ENCODE data around the gene TSKU. TPM values are rescaled to one million over a fixed set of nuclear protein-coding genes. Genes with fewer than 3 reads are reported as not detected.

The TSKU gene
- total RNA-seq, 1 experiment from 2014 or later = 40.6 TPM

GRCh38 chr11:76740772-76741171 lies 42.4 kb upstream of the TSKU start:
- TF ChIP-seq CTCF (IDR thresholded peaks at IDR 0.05; ENCODE audit: insufficient read depth in 1 of 2, low read depth in 1 of 2, low read length in 1 of 2, severe bottlenecking in 1 of 2, unreplicated experiment in 1 of 2) = no peak
- H3K36me3 Mint-ChIP-seq (ENCODE audit: insufficient read depth, unreplicated experiment) = no peaks in the 10 kb centered on the region
- no peaks in the 10 kb centered on the region for H3K9me3 ChIP-seq
- intact Hi-C loops (cut with micrococcal nuclease; ENCODE audit: unreplicated experiment) = no loop called here
- H3K4me3 Mint-ChIP-seq (ENCODE audit: unreplicated experiment) = no peak overlapping the region
- H3K27ac Mint-ChIP-seq (ENCODE audit: unreplicated experiment) = no peak overlapping the region
- DNase-seq = no peak
- peaks cover 17% of the 10 kb centered on the region for H3K4me1 ChIP-seq
- no peaks in the 10 kb centered on the region for H3K36me3 ChIP-seq (ENCODE audit: control insufficient read depth, insufficient read depth, low read length)
- H3K9me3 Mint-ChIP-seq (ENCODE audit: unreplicated experiment) = no peaks in the 10 kb centered on the region
- no TSS peak for BruUV-seq (replicated peaks)
- H3K4me3 ChIP-seq (ENCODE audit: low read depth, low read length) = no peak overlapping the region
- no peaks in the 10 kb centered on the region for H3K27me3 ChIP-seq (replicated peaks; ENCODE audit: control insufficient read depth, insufficient read depth, low read length)
- CTCF ChIA-PET = no interaction called here
- POLR2A ChIA-PET = no interaction called here
- H3K27me3 Mint-ChIP-seq (ENCODE audit: insufficient read depth, unreplicated experiment) = no peaks in the 10 kb centered on the region
- H3K4me1 Mint-ChIP-seq (ENCODE audit: low read depth, unreplicated experiment) = peaks cover 11% of the 10 kb centered on the region

DNA sequence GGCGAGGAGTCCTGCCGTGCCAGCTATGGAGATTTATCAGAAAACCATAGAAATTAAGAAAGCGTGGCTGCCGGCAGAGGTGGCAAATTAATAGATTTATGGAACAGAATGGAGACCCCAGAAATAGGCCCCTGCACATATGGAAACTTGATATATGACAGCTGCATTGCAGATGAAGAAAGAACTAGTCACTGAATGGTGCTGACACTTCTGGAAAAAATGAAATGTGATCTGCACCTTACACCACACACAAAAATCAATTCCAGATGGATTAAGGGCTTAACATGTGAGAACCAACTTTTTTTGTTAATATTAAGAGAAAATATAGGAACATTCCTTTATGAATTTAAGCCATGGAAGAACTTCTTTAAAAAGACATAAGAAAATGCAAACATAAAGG lies 40.3 kb upstream of the TSKU start:
- intact Hi-C loops (cut with micrococcal nuclease; ENCODE audit: unreplicated experiment) = no loop called here
- no peaks in the 10 kb centered on the region for H3K9me3 Mint-ChIP-seq (ENCODE audit: unreplicated experiment)
- H3K36me3 ChIP-seq (ENCODE audit: control insufficient read depth, insufficient read depth, low read length) = no peaks in the 10 kb centered on the region
- no peaks in the 10 kb centered on the region for H3K27me3 Mint-ChIP-seq (ENCODE audit: insufficient read depth, unreplicated experiment)
- no peak for DNase-seq
- H3K4me3 ChIP-seq (ENCODE audit: low read depth, low read length) = no peak overlapping the region
- H3K36me3 Mint-ChIP-seq (ENCODE audit: insufficient read depth, unreplicated experiment) = no peaks in the 10 kb centered on the region
- peaks cover 10% of the 10 kb centered on the region for H3K4me1 ChIP-seq
- ChIA-PET CTCF (interaction anchor here (0.7 to 1.1 kb wide), 2 partner anchors 9 to 83 kb away, joined by 3 to 4 read pairs; no protein-coding TSS in a partner anchor), POLR2A (no interaction called here)
- no peak for TF ChIP-seq CTCF (IDR thresholded peaks at IDR 0.05; ENCODE audit: insufficient read depth in 1 of 2, low read depth in 1 of 2, low read length in 1 of 2, severe bottlenecking in 1 of 2, unreplicated experiment in 1 of 2)
- no peak overlapping the region for H3K4me3 Mint-ChIP-seq (ENCODE audit: unreplicated experiment)
- H3K27me3 ChIP-seq (replicated peaks; ENCODE audit: control insufficient read depth, insufficient read depth, low read length) = no peaks in the 10 kb centered on the region
- no peaks in the 10 kb centered on the region for H3K9me3 ChIP-seq
- no TSS peak for BruUV-seq (replicated peaks)
- H3K4me1 Mint-ChIP-seq (ENCODE audit: low read depth, unreplicated experiment) = peaks cover 12% of the 10 kb centered on the region
- H3K27ac Mint-ChIP-seq (ENCODE audit: unreplicated experiment) = no peak overlapping the region

- no peak overlapping the region for H3K27ac Mint-ChIP-seq (ENCODE audit: unreplicated experiment)
- peaks cover 17% of the 10 kb centered on the region for H3K4me1 ChIP-seq
- TF ChIP-seq CTCF (IDR thresholded peaks at IDR 0.05; ENCODE audit: insufficient read depth in 1 of 2, low read depth in 1 of 2, low read length in 1 of 2, severe bottlenecking in 1 of 2, unreplicated experiment in 1 of 2) = no peak
- no peak overlapping the region for H3K4me3 ChIP-seq (ENCODE audit: low read depth, low read length)
- H3K27me3 Mint-ChIP-seq (ENCODE audit: insufficient read depth, unreplicated experiment) = no peaks in the 10 kb centered on the region
- H3K36me3 ChIP-seq (ENCODE audit: control insufficient read depth, insufficient read depth, low read length) = no peaks in the 10 kb centered on the region
- H3K4me1 Mint-ChIP-seq (ENCODE audit: low read depth, unreplicated experiment) = peaks cover 18% of the 10 kb centered on the region
- no peaks in the 10 kb centered on the region for H3K36me3 Mint-ChIP-seq (ENCODE audit: insufficient read depth, unreplicated experiment)
- BruUV-seq (replicated peaks) = no TSS peak
- CTCF ChIA-PET = no interaction called here
- no peak for DNase-seq
- no peaks in the 10 kb centered on the region for H3K9me3 Mint-ChIP-seq (ENCODE audit: unreplicated experiment)
- POLR2A ChIA-PET = no interaction called here
- intact Hi-C loops (cut with micrococcal nuclease; ENCODE audit: unreplicated experiment) = loop anchor here (2.0 kb wide), 1 partner anchor 26 kb away; no protein-coding TSS in a partner anchor
- no peaks in the 10 kb centered on the region for H3K27me3 ChIP-seq (replicated peaks; ENCODE audit: control insufficient read depth, insufficient read depth, low read length)
- no peaks in the 10 kb centered on the region for H3K9me3 ChIP-seq
- no peak overlapping the region for H3K4me3 Mint-ChIP-seq (ENCODE audit: unreplicated experiment)
These were observed 38.7 kb upstream of the TSKU start for GRCh38 chr11:76744186-76745043.

All from Caco-2 (cell line).